Ectodermal cell (in vitro differentiated cells): ENCODE measurements around the gene TSPAN14.
A peak's percentile ranks its signal among the peaks of the same experiment; 100 is the strongest.

Source experiments
- H3K27ac ChIP-seq: 2 replicates; pipeline ENCODE4 v1.7.0; 2013; ENCODE audit warnings: mild to moderate bottlenecking, low read depth, low read length; ENCODE audit not compliant: insufficient read depth, poor library complexity, severe bottlenecking
- H3K27me3 ChIP-seq: 2 replicates; pipeline ENCODE4 v1.7.0; 2013; ENCODE audit warnings: mild to moderate bottlenecking, low read length; ENCODE audit not compliant: insufficient read depth, control insufficient read depth, poor library complexity, severe bottlenecking
- H3K36me3 ChIP-seq: one replicate; pipeline ENCODE4 v1.7.0; 2013; ENCODE audit warnings: low read length; ENCODE audit not compliant: control insufficient read depth, insufficient read depth
- H3K4me1 ChIP-seq: one replicate; pipeline ENCODE4 v1.7.0; 2013; ENCODE audit warnings: low read length; ENCODE audit not compliant: control insufficient read depth, insufficient read depth
- H3K4me3 ChIP-seq: 2 replicates; pipeline ENCODE4 v1.7.0; 2013; ENCODE audit warnings: low read depth, low read length, control low read depth; ENCODE audit not compliant: insufficient read depth
- H3K9me3 ChIP-seq: 2 replicates; pipeline ENCODE4 v1.7.0; 2013; ENCODE audit warnings: mild to moderate bottlenecking, low read length, moderate library complexity; ENCODE audit not compliant: control insufficient read depth
- WGBS, 2 experiments: methylation state at CpG; one replicate each; pipeline ENCODE4 v1.1.7; 2013; ENCODE audit warnings: missing lambda C conversion rate in 2 of 2; 5-methylcytosine and 5-hydroxymethylcytosine counted together

TSPAN14 gene

DNA sequence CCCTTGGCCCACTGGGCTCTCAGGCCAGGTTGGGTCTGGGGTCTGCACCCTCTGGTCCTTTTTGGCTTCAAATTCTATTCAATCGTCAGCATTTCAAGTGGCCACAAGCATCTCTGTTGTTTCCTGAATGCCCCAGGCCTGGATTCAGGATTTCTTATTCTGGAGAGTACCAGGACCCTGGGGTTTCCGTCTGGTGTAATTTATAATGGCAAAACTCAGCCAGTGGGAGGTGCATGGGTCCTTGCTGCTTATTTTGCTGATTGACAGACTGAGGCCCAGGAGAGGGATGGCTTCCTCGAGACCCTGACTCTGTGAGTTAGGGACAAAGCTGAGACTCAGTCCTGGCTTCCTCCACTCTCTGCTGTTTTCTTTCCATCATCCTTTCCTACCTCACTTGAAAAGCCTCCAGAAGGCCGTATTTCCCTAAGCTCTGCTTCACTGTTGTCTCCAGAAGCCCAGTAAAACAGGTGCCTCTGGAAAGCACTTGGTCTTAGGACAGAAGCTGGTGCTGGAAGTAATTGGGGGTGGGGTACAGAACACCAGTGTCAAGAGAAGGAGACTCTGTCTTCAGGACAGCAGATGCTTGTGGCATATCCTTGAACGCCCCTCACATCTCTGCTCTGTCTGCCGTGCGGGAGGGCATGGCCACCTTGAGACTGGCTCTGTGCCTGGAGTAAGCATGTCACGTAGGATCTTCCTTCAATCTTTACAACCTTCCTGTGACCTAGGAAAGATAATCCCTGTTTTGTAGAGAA, 44.1 kb downstream of the TSPAN14 start:
- peaks cover 44% of the 10 kb centered on the region for H3K4me1 ChIP-seq
- no peak overlapping the region for H3K4me3 ChIP-seq
- H3K27me3 ChIP-seq: no peaks in the 10 kb centered on the region
- H3K36me3 ChIP-seq: peaks cover 3% of the 10 kb centered on the region
- no peak overlapping the region for H3K27ac ChIP-seq
- no peaks in the 10 kb centered on the region for H3K9me3 ChIP-seq
- WGBS, 2 experiments: 89% methylated on average over 8 of the region's 8 CpGs

DNA sequence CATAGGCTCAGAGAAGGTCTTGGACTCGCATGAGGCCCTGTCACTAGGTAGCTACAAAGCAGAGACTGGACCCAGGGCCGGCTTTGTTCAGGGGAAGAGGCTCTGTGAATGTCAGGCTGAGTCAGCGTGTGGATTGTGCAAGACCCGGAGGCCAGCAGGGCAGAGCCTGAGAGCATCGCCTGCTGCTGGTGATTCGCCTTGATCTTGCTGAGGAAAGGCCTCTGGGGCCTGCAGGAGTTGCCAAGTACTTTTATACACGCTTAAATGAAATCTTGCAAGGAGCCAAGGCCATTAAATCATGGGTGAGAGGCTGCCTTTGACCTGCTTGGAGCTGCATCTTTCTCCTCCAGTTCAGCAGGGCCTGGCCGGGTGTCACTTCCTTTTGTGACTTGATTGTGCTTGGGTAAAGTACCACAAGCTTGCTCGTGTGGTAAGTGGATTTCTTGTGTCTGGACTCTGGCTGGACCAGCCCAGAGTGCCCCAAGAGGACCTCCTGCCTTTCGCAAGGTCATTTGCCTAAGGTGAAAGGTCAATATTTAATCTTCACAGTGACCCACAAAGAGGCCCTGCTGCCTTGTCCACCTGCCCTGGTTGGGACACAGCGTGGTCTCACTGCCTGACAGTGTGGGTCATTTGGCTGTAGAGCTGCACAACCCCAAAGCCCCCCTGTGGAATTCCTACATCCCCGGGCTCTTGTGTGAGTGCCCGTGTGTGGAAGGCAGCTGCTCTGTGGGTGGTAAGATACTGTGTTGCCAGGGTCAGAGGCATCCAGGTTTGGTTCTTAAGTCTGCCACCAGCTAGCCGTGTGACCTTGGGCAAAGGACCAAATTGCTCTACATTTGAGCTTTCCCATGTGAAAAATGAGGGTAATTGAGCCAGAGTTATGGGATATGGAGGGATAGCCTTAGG, 45.0 kb downstream of the TSPAN14 start:
- Histone ChIP-seq H3K4me1 (peaks cover 52% of the 10 kb centered on the region), H3K27ac (no peak overlapping the region), H3K9me3 (no peaks in the 10 kb centered on the region), H3K36me3 (peaks cover 3% of the 10 kb centered on the region), H3K27me3 (no peaks in the 10 kb centered on the region), H3K4me3 (no peak overlapping the region)
- WGBS, 2 experiments: 79 to 82% methylated on average over 14 of the region's 14 CpGs

DNA sequence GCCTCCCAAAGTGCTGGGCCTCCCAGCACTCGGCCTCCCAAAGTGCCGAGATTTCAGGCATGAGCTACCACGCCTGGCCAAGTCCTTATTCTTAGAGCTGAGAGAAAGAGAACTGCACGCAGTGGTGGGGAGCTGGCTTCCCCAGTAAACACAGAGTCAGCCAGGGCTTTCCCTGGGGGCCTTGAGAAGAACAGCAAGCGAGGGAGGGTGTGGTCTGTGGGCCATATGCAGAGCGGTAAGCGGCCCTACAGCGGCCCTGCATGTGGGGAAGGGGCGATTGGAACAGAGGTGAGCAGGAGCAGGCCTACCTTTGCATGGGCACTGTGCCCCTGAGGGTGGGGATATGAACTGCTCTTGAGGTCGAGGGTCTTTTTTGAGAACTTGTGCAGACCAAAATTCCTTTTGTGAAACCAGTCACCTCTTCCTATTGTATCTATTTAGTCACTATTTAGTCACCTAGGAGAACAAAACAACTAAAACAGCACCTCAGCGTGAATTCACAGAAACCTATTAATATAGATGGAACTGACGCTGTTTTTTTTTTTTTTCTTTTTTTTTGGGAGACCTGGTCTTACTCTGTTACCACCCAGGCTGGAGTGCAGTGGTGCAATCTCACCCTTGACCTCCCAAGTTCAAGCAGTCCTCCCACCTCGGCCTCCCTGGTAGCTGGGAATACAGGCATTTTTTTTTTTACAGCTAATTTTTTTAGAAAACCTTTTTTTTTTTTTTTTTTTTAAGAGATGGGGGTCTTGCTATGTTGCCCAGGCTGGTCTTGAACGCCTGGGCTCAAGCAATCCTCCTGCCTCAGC, 46.7 kb downstream of the TSPAN14 start:
- H3K27me3 ChIP-seq: no peaks in the 10 kb centered on the region
- H3K36me3 ChIP-seq: peaks cover 3% of the 10 kb centered on the region
- 93 to 94% methylated on average over 14 of the region's 14 CpGs for WGBS, 2 experiments
- H3K4me3 ChIP-seq: no peak overlapping the region
- H3K9me3 ChIP-seq: no peaks in the 10 kb centered on the region
- H3K4me1 ChIP-seq: peaks cover 67% of the 10 kb centered on the region
- H3K27ac ChIP-seq: no peak overlapping the region

DNA sequence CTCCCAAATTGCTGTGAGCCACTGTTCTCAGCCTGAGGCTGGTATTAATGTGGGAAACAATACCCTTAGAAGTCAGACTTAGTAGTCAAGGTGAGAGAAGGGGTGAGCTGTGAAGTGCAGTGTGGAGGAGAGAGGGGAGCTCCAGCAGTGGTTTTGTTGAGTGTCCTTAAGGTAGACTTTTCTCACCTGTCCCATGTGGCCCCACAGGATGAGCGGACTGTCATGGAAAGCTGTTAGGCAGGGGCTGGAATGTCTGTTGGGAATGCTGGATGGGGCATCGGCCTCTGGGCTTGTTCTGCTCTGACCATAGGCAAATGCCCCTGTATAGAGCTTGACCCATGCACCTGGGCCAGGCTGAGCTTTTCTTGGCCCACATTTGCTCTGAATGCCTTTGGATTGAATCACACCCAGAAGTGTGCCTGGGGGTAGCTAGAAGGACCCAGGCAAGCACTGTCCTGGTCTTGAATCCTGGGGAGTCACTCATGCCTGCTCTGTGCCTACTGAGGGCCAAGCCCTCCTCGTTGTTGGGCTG, 47.3 kb downstream of the TSPAN14 start:
- no peaks in the 10 kb centered on the region for H3K9me3 ChIP-seq
- no peaks in the 10 kb centered on the region for H3K36me3 ChIP-seq
- no peaks in the 10 kb centered on the region for H3K27me3 ChIP-seq
- WGBS, 2 experiments: 90 to 91% methylated on average over 3 of the region's 3 CpGs
- H3K4me1 ChIP-seq: peaks cover 67% of the 10 kb centered on the region
- no peak overlapping the region for H3K27ac ChIP-seq
- H3K4me3 ChIP-seq: no peak overlapping the region

DNA sequence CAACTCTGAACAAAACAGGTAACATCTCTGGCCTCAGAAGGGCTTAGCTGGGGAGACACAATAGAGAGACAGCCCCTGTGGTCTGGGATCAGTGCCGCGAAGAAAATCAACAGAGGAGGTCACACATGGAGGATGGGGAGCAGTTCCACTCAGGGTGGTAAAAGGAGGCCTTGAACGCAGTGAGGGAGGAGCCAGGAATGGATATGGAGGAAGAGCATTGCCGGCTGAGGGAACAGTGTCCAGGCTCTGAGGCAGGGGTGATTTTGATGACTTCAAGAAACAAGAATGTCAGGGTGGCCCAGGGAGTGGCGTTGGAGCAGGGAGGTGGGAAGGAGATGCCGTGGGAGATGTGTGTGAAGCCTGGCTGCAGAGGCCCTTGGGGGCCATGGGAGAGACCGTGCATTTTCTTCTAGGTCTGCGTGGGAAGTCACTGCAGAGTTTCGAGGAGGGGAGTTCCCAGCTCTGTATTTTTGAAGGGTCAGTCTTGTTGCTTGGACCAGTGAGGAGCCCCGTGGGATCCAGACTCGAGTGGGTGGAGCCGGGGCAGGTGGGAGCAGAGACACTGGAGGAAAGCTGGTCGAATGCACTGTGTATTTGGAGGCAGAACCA, 47.9 kb downstream of the TSPAN14 start:
- H3K4me3 ChIP-seq: no peak overlapping the region
- H3K9me3 ChIP-seq: no peaks in the 10 kb centered on the region
- peaks cover 67% of the 10 kb centered on the region for H3K4me1 ChIP-seq
- 92% methylated on average over 13 of the region's 13 CpGs for WGBS, 2 experiments
- H3K27ac ChIP-seq: no peak overlapping the region
- H3K27me3 ChIP-seq: no peaks in the 10 kb centered on the region
- H3K36me3 ChIP-seq: peaks cover 4% of the 10 kb centered on the region

DNA sequence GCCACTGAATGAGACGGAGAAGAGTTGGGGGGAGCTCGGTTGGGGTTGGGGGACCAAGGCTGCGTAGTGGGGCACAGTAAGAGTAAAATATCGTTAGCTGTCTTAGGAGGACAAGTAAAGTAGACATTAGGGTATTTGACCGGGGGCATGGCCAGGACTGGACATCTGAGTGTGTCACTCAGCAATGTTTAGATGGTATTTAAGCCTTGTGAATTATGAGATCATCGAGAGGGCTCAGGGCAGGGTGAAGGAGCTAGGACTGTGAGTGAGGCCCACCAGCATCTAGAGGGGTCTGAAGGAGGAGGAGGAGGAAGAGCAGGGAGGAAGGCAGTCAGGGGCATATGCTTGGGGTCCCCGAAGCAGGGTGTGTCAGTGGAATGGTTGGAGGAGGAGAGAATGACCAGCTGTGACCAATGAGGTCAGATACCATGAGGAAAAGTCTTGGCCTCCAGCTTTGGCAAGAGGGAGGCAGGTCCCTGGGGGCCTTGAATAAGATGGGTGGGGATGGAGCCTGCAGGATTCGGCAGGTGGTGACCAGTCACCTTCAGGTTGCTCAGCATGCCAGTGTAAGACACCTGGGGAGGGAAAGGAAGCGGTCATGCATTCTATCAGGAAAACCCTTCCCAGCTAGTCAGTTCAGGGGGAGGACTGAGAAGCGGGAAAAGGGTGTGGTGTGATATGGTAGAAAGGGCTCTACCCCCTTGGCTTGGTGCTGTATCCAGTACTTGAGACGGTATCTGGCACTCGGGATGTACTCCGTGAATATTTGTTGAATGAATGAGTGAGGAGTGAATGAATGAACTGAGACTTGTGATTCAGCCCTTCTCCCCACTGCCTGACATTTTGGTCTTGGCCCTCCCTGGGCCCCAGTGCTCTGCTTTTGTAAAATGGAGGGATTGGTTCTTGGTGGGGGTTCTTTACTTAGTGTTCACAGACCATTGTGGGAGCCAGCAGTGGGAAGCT, 48.8 kb downstream of the TSPAN14 start:
- Histone ChIP-seq H3K9me3 (no peaks in the 10 kb centered on the region), H3K4me3 (no peak overlapping the region), H3K36me3 (peaks cover 4% of the 10 kb centered on the region), H3K4me1 (peaks cover 65% of the 10 kb centered on the region), H3K27ac (peak overlapping the region; percentile 60), H3K27me3 (no peaks in the 10 kb centered on the region)
- WGBS, 2 experiments: 91 to 92% methylated on average over 13 of the region's 13 CpGs

DNA sequence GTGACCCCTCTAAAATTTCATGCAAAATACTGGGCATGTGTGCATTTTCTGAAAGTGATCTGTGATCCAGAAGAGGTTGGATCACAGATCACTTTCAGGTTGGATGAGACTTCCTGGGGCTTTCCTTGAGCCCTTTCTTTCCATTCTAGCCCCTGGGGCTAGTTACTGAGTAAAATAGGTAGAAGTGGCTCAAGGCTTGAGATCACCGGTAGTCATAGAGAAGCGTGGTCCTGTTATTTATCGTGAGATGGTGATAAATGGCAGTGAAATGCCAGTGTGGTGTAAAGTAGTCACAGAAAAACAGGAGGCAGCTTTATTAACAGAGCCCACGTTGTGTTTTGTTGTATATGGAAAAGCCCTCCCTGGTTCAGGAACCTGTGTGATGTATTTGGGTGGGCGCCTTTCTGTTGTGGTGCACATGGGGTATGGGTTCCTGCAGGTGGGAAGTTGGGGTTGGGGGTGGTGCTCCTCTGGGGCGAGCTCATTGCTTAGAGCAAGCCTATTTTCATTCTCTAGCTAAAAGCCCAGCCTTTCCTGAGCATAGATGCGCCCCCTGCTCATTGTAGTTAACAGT, 49.6 kb downstream of the TSPAN14 start:
- Histone ChIP-seq H3K27ac (peak overlapping the region; percentile 60), H3K36me3 (peaks cover 4% of the 10 kb centered on the region), H3K9me3 (no peaks in the 10 kb centered on the region), H3K4me1 (peaks cover 57% of the 10 kb centered on the region), H3K4me3 (no peak overlapping the region), H3K27me3 (no peaks in the 10 kb centered on the region)
- 48 to 54% methylated on average over 7 of the region's 7 CpGs for WGBS, 2 experiments

DNA sequence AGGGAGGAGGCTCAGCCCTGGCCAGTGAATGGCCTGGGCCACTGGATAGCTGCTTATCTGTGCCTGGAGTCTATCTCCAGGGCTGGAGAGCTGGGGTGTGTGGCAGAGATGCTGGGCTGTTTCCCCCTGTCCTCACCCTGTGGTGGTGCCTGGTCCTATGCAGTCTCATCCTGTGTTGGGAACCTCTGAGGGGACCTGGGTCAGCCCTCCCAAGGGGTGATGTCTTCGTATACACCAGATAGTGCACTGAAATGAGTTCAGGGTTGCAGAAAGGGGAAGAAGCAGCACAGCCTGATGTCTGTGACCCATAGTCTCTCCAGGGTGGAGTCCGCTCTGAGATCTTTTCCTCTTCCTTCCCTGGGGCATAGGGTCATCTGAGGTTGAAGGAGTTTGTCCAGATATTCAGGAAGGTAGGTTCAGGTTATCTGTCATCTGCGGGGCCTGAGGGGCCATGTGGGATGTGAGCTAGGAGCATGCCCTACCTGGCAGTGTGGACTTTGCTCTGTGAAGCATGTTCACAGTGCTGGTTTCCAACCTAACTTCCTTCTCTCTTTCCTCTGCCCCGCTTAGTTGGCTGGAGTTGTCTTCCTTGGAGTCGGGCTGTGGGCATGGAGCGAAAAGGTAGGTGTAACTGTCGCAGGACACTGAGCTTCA, 50.2 kb downstream of the TSPAN14 start:
- Histone ChIP-seq H3K9me3 (no peaks in the 10 kb centered on the region), H3K36me3 (peaks cover 7% of the 10 kb centered on the region), H3K27me3 (no peaks in the 10 kb centered on the region), H3K4me1 (peaks cover 52% of the 10 kb centered on the region), H3K27ac (peak overlapping the region; percentile 60), H3K4me3 (no peak overlapping the region)
- WGBS, 2 experiments: 88 to 90% methylated on average over 7 of the region's 7 CpGs
